ENCODE results near the gene HRH2.
"Not testable (repeated sequence)": the region's sequence is repeated elsewhere in the genome, so short reads cannot be mapped to it uniquely, and the experiment has no call there.

HRH2 gene

GRCh38 chr5:175711472-175712312, 53.8 kb downstream of the HRH2 start:
- no peak for DNase-seq (ENCODE audit: low read depth in 1 of 2, low spot score in 1 of 2)

- no peak for DNase-seq (ENCODE audit: low read depth in 1 of 2, low spot score in 1 of 2)
Observed at GRCh38 chr5:175712313-175712680, 54.4 kb downstream of the HRH2 start.

GRCh38 chr5:175712681-175713085, 54.8 kb downstream of the HRH2 start:
- no peak for DNase-seq (ENCODE audit: low read depth in 1 of 2, low spot score in 1 of 2)

GRCh38 chr5:175713930-175714329, 56.1 kb downstream of the HRH2 start:
- no peak for DNase-seq (ENCODE audit: low read depth in 1 of 2, low spot score in 1 of 2)

DNA sequence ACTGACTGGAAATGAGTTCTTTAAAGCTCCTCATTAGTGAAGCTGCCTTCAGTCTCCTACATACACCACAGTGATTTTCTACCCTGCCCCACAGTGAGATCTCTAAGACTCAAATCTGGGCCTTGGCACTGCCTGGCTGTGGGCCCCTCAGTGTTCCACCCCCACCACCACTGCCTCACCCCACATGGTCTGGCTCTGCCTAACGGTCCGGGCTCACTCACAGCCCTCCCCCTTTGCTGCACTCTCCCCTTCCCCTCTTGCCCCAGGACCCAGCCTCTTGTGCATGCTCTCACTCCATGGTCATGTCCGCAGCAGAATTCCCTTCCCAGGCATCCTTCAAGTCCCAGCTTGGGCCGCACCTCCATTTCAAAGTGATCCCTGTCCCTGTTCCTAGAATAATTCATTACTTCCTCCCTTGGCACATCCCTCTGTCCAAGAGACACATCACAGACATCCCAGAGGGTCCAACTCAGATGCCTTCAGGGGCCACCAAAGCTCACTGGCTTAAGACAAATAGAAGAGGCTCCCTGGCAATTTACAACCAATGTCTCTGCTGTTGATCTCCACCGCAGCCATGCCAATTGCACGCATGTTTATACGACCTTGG, 56.7 kb downstream of the HRH2 start:
- no peak for DNase-seq (ENCODE audit: low read depth in 1 of 2, low spot score in 1 of 2)

- no peak for DNase-seq (ENCODE audit: low read depth in 1 of 2, low spot score in 1 of 2)
Observed at GRCh38 chr5:175715627-175716522, 58.0 kb downstream of the HRH2 start.

DNA sequence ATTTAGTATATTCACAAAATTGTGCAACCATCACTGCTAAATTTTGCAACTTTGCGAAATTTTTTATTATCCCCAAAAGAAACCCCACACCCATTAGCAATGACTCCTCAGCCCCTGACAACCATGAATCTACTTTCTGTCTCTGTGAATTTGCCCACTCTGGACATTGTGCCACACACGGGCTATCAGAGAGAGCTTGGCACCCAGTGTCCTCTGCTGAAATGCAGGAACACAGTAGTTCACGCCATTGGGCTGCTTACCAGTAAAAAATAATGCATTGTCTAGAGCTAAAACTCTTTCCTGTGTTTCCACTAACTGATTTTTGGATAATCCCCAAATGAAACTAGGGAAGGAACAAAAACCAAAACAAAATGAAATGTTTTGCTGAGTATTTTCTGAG, 60.0 kb downstream of the HRH2 start:
- DNase-seq (ENCODE audit: low read depth in 1 of 2, low spot score in 1 of 2) = no peak

GRCh38 chr5:175718401-175719108, 60.7 kb downstream of the HRH2 start:
- DNase-seq (ENCODE audit: low read depth in 1 of 2, low spot score in 1 of 2) = peak; percentile 21 to 64

- not testable (repeated sequence) for DNase-seq (ENCODE audit: low read depth in 1 of 2, low spot score in 1 of 2)
Observed at GRCh38 chr5:175719109-175719432, 61.2 kb downstream of the HRH2 start.

- no peak for DNase-seq (ENCODE audit: low read depth in 1 of 2, low spot score in 1 of 2)
Observed at GRCh38 chr5:175724314-175725275, 66.7 kb downstream of the HRH2 start.

DNA sequence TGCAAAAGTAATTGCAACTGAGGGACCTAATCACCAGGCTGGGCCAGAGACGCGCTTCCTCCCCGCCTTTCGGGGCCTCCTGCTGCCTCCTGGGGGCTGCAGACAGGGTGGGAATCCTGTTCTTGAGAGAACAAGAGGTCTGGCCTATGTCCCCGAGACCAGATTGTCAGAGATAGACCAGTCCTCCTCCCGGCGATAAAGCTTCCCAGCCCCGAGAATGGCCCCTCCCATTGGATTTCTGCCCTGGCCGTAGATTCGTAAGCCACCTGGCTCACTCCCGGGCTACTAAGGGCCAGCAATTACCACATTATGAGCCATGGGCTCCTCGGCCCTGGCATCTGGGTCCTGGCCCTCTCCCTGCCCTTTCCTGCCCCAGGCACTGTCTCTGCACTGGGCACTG, 70.4 kb downstream of the HRH2 start:
- no peak for DNase-seq (ENCODE audit: low read depth in 1 of 2, low spot score in 1 of 2)

GRCh38 chr5:175728885-175729828, 71.3 kb downstream of the HRH2 start:
- DNase-seq (ENCODE audit: low read depth in 1 of 2, low spot score in 1 of 2) = no peak

DNA sequence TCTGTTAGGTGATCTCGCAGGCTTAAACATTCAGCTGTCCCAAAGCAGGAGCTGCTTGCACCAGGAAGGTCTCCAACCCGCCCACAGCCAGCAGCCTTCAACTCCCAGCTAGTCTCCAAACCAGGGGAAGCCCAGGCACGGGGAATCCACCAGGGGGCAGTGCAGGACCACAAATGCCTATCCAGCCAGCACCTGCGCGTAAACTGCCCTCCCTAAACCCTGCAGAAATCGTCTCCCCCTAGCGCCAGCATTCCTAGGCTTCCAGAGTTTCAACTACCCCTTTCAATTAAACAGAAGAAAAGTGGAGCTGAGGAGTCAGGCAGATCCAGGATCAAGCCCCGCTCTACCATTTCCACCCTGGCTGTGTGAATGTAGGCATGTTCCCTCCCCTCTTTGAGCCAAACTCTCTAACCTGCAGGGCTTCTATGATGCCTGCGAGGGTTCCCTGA, 72.0 kb downstream of the HRH2 start:
- DNase-seq (ENCODE audit: low read depth in 1 of 2, low spot score in 1 of 2) = peak; percentile 89 to 91

- no peak for DNase-seq (ENCODE audit: low read depth in 1 of 2, low spot score in 1 of 2)
Observed at GRCh38 chr5:175731172-175731571, 73.3 kb downstream of the HRH2 start.

GRCh38 chr5:175731756-175732465, 74.0 kb downstream of the HRH2 start:
- DNase-seq (ENCODE audit: low read depth in 1 of 2, low spot score in 1 of 2) = no peak

GRCh38 chr5:175733017-175733416, 75.1 kb downstream of the HRH2 start:
- no peak for DNase-seq (ENCODE audit: low read depth in 1 of 2, low spot score in 1 of 2)

- no peak for DNase-seq (ENCODE audit: low read depth in 1 of 2, low spot score in 1 of 2)
Observed at GRCh38 chr5:175734016-175734415, 76.1 kb downstream of the HRH2 start.

DNA sequence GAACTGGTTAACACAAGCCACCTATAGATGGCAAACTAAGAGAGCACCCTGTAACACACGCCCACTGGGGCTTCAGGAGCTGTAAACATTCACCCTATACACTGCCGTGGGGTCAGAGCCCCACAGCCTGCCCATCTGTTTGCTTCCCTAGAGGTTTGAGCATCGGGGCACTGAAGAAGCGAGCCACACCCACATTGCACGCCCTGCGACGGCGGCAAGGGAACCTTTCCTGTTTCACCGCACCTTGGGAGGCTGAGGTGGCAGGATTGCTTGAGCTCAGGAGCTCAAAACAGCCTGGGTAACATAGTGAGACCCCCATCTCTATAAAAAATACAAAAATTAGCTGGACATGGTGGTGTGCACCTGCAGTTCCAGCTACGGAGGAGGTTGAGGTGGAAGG, 76.6 kb downstream of the HRH2 start:
- no peak for DNase-seq (ENCODE audit: low read depth in 1 of 2, low spot score in 1 of 2)

Data from stimulated activated CD4-positive, alpha-beta T cell treated with anti-CD3 and anti-CD28 coated beads, Interleukin-15, amount 100 ng/mL, for 1 hour (primary cell).